H1 (cell line): ENCODE results near the gene ERICH3. TPM values are rescaled to one million over a fixed set of nuclear protein-coding genes. Genes with fewer than 3 reads are reported as not detected.

Experiments
- EZH2 ChIP-seq: fragments of 200-600 bp; sonication (generic); IDR thresholded peaks from 2 replicates; pipeline ENCODE4 v1.7.1; 2012; ENCODE audit warnings: low read depth, mild to moderate bottlenecking, moderate library complexity, low read length, inconsistent platforms; ENCODE audit not compliant: severe bottlenecking
- RNF2 ChIP-seq: fragments of 200-900, 300-1000 bp; sonication (generic); IDR thresholded peaks from 2 replicates; pipeline ENCODE4 v1.7.1; 2016; ENCODE audit warnings: borderline replicate concordance, low read depth, mild to moderate bottlenecking, antibody characterized with exemption, low read length; ENCODE audit not compliant: poor library complexity, severe bottlenecking; ENCODE audit errors: missing control alignments
- TEAD4 ChIP-seq: IDR thresholded peaks from 2 replicates; pipeline ENCODE4 v1.6.1; 2012; ENCODE audit warnings: low read depth, low read length, inconsistent platforms, mixed read lengths
- polyA plus RNA-seq, 7 experiments: library from polyadenylated mRNA; depleted of rRNA in 3 of 7; stranded (reverse) in 5 of 7; unstranded in 2 of 7; fragments of >200 nt in 5 of 7; fragments of 200-250 nt in 2 of 7; gene quantifications; 1 replicate in 5 of 7; 2 replicates in 1 of 7; 4 replicates in 1 of 7; pipeline versions ENCODE4 v1.2.1 to v1.2.3, GENCODE V29; 2011 to 2013; ENCODE audit warnings: missing spikeins in 2 of 7, mixed read lengths in 2 of 7
- total RNA-seq: library from RNA; stranded (reverse); fragmentation: NEBNext Ultra II Directional; extraction: Animal tissue kit (Norgen Biotek cat#: 25700); gene quantifications from 2 replicates; pipeline ENCODE4 v1.2.1, GENCODE V29; 2021
- TF ChIP-seq, protein P1 (sequence below): IDR thresholded peaks from 2 replicates; pipeline ENCODE4 v1.6.1; 2011; ENCODE audit warnings: low read length, improper control_type of control experiment
- TF ChIP-seq, protein P2 (sequence below): fragments of 300-600 bp; sonication (generic); IDR thresholded peaks from 2 replicates; pipeline ENCODE4 v1.7.1; 2012; ENCODE audit warnings: low read length, moderate library complexity, mild to moderate bottlenecking, inconsistent platforms; ENCODE audit not compliant: insufficient replicate concordance

The ERICH3 gene
- total and polyA plus RNA-seq, 2 of the 8 experiments (the other 6 are each of a cell fraction or from before 2014, with no cell fraction given): 0.02 TPM; not detected in 1

DNA sequence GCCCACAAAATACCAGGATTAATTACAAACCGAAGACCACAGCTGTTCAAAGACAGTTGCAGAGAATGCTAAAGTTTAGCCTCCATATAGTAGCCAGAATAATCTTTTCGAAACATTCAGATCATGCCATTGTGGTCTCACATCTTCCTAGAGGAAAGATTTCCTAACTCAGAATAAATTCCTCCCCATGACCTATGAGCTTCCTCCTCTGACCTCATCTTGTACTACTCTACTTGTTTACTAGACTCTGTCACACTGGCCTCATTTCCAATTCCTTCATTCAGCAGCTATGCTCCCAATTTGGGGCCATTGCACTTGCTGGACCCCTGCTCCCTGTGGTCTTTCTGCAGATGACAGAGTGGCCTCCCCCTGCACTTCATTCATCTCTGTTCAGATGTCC lies 89.4 kb downstream of the ERICH3 start (continued):
- TF ChIP-seq, protein P1, sequence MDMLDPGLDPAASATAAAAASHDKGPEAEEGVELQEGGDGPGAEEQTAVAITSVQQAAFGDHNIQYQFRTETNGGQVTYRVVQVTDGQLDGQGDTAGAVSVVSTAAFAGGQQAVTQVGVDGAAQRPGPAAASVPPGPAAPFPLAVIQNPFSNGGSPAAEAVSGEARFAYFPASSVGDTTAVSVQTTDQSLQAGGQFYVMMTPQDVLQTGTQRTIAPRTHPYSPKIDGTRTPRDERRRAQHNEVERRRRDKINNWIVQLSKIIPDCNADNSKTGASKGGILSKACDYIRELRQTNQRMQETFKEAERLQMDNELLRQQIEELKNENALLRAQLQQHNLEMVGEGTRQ: no peak
- no peak for TF ChIP-seq TEAD4
- no peak for TF ChIP-seq EZH2
- no peak for TF ChIP-seq RNF2
- TF ChIP-seq, protein P2, sequence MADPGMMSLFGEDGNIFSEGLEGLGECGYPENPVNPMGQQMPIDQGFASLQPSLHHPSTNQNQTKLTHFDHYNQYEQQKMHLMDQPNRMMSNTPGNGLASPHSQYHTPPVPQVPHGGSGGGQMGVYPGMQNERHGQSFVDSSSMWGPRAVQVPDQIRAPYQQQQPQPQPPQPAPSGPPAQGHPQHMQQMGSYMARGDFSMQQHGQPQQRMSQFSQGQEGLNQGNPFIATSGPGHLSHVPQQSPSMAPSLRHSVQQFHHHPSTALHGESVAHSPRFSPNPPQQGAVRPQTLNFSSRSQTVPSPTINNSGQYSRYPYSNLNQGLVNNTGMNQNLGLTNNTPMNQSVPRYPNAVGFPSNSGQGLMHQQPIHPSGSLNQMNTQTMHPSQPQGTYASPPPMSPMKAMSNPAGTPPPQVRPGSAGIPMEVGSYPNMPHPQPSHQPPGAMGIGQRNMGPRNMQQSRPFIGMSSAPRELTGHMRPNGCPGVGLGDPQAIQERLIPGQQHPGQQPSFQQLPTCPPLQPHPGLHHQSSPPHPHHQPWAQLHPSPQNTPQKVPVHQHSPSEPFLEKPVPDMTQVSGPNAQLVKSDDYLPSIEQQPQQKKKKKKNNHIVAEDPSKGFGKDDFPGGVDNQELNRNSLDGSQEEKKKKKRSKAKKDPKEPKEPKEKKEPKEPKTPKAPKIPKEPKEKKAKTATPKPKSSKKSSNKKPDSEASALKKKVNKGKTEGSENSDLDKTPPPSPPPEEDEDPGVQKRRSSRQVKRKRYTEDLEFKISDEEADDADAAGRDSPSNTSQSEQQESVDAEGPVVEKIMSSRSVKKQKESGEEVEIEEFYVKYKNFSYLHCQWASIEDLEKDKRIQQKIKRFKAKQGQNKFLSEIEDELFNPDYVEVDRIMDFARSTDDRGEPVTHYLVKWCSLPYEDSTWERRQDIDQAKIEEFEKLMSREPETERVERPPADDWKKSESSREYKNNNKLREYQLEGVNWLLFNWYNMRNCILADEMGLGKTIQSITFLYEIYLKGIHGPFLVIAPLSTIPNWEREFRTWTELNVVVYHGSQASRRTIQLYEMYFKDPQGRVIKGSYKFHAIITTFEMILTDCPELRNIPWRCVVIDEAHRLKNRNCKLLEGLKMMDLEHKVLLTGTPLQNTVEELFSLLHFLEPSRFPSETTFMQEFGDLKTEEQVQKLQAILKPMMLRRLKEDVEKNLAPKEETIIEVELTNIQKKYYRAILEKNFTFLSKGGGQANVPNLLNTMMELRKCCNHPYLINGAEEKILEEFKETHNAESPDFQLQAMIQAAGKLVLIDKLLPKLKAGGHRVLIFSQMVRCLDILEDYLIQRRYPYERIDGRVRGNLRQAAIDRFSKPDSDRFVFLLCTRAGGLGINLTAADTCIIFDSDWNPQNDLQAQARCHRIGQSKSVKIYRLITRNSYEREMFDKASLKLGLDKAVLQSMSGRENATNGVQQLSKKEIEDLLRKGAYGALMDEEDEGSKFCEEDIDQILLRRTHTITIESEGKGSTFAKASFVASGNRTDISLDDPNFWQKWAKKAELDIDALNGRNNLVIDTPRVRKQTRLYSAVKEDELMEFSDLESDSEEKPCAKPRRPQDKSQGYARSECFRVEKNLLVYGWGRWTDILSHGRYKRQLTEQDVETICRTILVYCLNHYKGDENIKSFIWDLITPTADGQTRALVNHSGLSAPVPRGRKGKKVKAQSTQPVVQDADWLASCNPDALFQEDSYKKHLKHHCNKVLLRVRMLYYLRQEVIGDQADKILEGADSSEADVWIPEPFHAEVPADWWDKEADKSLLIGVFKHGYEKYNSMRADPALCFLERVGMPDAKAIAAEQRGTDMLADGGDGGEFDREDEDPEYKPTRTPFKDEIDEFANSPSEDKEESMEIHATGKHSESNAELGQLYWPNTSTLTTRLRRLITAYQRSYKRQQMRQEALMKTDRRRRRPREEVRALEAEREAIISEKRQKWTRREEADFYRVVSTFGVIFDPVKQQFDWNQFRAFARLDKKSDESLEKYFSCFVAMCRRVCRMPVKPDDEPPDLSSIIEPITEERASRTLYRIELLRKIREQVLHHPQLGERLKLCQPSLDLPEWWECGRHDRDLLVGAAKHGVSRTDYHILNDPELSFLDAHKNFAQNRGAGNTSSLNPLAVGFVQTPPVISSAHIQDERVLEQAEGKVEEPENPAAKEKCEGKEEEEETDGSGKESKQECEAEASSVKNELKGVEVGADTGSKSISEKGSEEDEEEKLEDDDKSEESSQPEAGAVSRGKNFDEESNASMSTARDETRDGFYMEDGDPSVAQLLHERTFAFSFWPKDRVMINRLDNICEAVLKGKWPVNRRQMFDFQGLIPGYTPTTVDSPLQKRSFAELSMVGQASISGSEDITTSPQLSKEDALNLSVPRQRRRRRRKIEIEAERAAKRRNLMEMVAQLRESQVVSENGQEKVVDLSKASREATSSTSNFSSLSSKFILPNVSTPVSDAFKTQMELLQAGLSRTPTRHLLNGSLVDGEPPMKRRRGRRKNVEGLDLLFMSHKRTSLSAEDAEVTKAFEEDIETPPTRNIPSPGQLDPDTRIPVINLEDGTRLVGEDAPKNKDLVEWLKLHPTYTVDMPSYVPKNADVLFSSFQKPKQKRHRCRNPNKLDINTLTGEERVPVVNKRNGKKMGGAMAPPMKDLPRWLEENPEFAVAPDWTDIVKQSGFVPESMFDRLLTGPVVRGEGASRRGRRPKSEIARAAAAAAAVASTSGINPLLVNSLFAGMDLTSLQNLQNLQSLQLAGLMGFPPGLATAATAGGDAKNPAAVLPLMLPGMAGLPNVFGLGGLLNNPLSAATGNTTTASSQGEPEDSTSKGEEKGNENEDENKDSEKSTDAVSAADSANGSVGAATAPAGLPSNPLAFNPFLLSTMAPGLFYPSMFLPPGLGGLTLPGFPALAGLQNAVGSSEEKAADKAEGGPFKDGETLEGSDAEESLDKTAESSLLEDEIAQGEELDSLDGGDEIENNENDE: no peak
